Fibroblast of pulmonary artery (primary cell): ENCODE data around the gene GDI2.
"Not testable (repeated sequence)": the region's sequence is repeated elsewhere in the genome, so short reads cannot be mapped to it uniquely, and the experiment has no call there.

Source experiments
- DNase-seq: peaks from one replicate; pipeline ENCODE4 v3.0.0-alpha.2; 2010; ENCODE audit warnings: low read depth
- H3K4me3 ChIP-seq: replicated peaks from 2 replicates; pipeline ENCODE4 v1.5.1; 2011; ENCODE audit warnings: low read depth, mild to moderate bottlenecking, control low read depth, low read length, moderate library complexity
- CTCF ChIP-seq: IDR thresholded peaks from 2 replicates; pipeline ENCODE4 v1.5.1; 2011; ENCODE audit warnings: mild to moderate bottlenecking, control low read depth, low read length, inconsistent platforms; ENCODE audit errors: missing control alignments

Gene GDI2

GRCh38 chr10:5844345-5845055 is 31.3 kb upstream of the GDI2 start:
- no peak for DNase-seq
- no peak for TF ChIP-seq CTCF
- no peak overlapping the region for H3K4me3 ChIP-seq

DNA sequence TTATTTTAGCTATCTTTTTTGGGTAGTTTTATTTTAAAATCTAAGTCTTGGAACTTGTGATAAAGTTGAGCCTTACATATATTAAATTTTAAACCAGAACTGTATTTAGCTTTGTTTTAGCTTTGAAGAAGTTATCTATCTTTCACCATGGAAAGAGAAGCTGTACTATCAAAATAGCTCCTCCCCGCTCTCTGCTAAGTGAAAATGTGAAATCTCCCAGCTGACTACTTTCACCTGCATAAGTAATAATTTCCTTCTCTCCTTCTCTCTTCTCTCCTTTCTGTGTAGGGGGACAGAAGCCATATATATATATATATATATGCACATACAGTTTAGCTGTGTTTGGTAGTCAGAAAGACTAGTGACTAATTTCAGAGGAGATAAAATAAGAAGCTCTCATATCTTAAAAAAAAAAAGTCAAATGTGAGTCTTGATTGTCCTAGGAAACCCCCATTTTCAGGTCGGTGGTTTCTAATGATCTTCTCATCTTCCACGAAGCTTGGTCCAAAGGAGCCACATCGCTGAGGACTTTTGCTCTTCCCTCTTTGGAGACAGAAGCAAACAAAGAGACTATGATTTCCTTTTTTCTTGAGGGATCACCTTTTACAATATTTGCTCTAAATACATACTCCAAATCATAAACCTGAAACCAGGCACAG is 30.6 kb upstream of the GDI2 start:
- H3K4me3 ChIP-seq = no peak overlapping the region
- no peak for TF ChIP-seq CTCF
- DNase-seq = no peak

DNA sequence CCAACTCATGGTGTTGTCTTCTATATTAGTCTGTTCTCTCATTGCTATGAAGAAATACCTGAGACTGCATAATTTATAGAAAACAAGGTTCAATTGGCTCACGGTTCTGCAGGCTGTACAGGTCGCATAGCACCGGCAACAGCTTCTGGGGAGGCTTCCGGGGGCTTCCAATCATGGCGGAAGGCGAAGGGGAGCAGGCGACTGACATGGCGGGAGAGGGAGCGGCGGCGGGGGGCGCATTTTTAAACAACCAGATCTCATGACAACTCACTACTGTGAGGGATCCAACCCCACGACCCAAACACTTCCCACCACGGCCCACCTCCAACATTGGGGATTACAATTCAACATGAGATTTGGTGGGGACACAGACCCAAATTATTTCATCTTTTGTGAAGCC is 28.7 kb upstream of the GDI2 start:
- H3K4me3 ChIP-seq = no peak overlapping the region
- TF ChIP-seq CTCF = no peak
- DNase-seq = no peak

GRCh38 chr10:5840314-5841307 is 27.4 kb upstream of the GDI2 start:
- peak; percentile 38 for DNase-seq
- TF ChIP-seq CTCF = no peak
- H3K4me3 ChIP-seq = no peak overlapping the region

DNA sequence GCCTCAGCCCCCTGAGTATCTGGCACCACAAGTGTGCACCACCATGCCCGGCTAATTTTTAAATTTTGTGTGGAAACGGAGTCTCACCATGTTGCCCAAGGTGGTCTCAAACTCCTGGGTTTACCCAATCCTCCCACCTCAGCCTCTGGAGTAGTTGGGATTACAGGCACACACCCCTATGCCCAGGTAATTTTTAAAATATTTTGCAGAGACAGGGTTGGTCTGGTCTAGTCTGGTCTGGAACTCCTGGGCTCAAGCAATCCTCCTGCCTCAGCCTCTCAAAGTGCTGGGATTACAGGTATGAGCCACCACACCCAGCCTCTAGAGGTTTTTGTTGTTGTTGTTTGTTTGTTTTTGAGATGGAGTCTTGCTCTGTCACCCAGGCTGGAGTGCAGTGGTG is 22.9 kb upstream of the GDI2 start:
- not testable (repeated sequence) for DNase-seq, H3K4me3 ChIP-seq

DNA sequence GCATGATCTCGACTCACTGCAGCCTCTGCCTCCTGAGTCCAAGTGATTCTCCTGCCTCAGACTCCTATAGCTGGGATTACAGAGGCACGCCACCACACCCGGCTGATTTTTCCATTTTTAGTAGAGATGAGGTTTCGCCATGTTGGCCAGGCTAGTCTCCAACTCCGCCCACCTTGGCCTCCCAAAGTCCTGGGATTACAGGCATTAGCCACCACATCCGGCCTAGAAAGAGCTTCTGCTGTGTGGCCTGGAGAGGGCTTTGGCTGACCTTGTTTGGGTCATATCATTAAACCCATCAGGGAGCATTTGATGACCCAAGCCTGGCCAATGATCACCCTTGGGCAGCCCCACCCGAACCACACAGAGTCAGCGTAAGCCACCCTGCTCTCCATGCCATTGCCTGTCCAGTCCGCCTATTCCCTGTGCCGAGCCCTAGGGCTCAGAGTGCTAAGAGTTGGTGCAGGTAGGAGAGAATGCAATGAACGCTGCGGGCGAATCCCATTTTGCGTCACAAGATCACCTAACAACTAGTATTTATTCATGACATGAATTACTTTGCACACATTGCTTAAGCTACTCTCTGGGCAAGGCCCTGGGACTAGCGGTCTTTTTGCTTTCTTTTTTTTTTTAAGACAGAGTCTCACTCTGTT is 22.3 kb upstream of the GDI2 start:
- no peak overlapping the region for H3K4me3 ChIP-seq
- DNase-seq = no peak
- no peak for TF ChIP-seq CTCF
